ENCODE measurements around the gene SIX4.
"Not testable (repeated sequence)": the region's sequence is repeated elsewhere in the genome, so short reads cannot be mapped to it uniquely, and the experiment has no call there.

SIX4 gene

GRCh38 chr14:60734465-60735242, 10.5 kb upstream of the SIX4 start, which contains the start of gene MNAT1:
MNAT1 (plus strand) TSS chr14:60734761; CDS start chr14:60734863, 102 bp downstream.
- Histone ChIP-seq H3K36me3 (ENCODE audit: insufficient read depth, low read length) (no peaks in the 10 kb centered on the region), H3K9me3 (ENCODE audit: control insufficient read depth, insufficient read depth, low read length) (no peaks in the 10 kb centered on the region), H3K4me1 (ENCODE audit: insufficient read depth, low read length) (no peaks in the 10 kb centered on the region), H3K9ac (ENCODE audit: low read depth, low read length) (peak within 1 kb of the TSS; percentile 79)

DNA sequence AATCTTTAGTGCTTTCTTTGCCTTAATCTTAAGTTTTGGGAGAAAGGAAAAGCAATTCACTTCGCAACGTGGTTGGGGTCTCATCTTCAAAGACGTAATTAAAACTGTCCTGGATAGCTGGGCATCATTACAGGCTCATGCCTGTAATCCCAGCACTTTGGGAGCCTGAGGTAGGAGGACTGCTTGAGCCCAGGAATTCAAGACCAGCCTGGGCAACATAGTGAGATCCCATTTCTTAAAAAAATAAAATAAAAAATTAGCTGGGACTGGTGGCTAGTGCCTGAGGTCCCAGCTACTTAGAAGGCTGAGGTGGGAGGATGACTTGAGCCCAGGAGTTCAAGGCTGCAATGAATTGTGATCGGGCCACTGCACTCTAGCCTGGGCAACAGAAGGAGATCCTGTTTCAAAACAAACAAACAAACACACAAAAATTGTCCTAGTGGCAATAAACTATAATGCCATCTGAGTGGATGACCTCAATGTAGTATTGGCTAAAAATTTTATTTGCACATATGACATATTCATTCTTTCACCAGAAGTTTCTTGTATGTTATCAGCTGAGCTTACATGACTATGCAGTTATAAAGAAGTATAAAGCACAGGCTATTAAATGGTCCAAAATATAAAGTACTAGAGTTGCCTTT, 8.8 kb upstream of the SIX4 start:
- Histone ChIP-seq H3K36me3 (ENCODE audit: insufficient read depth, low read length) (no peaks in the 10 kb centered on the region), H3K9me3 (ENCODE audit: control insufficient read depth, insufficient read depth, low read length) (no peaks in the 10 kb centered on the region), H3K9ac (ENCODE audit: low read depth, low read length) (no peak overlapping the region), H3K4me1 (ENCODE audit: insufficient read depth, low read length) (no peaks in the 10 kb centered on the region)

DNA sequence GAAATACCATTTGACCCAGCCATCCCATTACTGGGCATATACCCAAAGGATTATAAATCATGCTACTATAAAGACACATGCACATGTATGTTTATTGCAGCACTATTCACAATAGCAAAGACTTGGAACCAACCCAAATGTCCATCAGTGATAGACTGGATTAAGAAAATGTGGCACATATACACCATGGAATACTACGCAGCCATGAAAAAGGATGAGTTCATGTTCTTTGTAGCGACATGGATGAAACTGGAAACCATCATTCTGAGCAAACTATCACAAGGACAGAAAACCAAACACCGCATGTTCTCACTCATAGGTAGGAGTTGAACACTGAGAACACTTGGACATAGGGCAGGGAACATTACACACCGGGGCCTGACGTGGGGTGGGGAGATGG, 7.1 kb upstream of the SIX4 start:
- not testable (repeated sequence) for H3K9ac ChIP-seq (ENCODE audit: low read depth, low read length); H3K4me1 ChIP-seq (ENCODE audit: insufficient read depth, low read length); H3K9me3 ChIP-seq (ENCODE audit: control insufficient read depth, insufficient read depth, low read length); H3K36me3 ChIP-seq (ENCODE audit: insufficient read depth, low read length)

DNA sequence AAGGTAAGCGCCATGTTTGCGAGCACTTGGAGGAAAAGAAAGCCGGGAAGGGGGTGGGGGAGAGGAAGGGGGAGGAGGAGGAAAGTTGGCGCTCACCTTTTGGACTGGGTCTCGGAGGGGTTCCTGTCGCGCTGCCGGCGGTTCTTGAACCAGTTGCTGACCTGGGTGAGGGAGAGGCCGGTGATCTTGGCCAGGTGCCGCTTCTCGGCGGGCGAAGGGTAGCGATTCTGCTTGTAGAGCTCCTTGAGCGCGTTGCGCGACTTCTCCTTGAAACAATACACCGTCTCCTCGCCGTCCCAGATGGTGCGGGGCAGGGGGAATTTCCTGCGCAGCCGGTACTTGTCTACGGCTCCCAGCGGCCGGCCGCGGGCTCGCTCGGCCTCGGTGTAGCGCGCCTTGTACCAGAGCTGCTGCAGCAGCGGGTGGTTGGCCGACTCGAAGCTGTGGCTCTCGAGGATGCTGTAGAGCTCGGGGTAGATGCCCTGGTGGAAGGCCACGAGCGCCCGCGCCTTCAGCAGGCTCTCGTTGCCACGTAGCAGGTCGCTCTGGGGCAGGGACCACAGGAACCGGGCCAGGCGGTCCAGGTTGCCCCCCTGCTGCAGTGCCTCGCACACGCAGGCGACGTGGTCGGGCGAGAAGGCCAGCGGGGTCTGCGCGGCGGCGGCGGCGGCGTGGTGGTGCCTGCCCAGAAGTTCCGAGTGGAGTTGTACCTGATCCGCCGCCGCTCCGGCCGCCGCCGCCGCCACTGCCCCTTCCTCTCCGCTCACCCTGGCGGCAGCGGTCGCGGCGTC, 840 bp downstream of the SIX4 start:
- peaks cover 16% of the 10 kb centered on the region for H3K4me1 ChIP-seq (ENCODE audit: insufficient read depth, low read length)

GRCh38 chr14:60722357-60723115, 1.6 kb downstream of the SIX4 start:
- peak overlapping the region; percentile 93 for H3K9ac ChIP-seq (ENCODE audit: low read depth, low read length)
- H3K36me3 ChIP-seq (ENCODE audit: insufficient read depth, low read length): peaks cover 14% of the 10 kb centered on the region; the same call in 1 of the 2 replicates

More for the DNA sequence above, 840 bp downstream of the SIX4 start:
- Histone ChIP-seq H3K9ac (ENCODE audit: low read depth, low read length) (peak overlapping the region; percentile 93), H3K9me3 (ENCODE audit: control insufficient read depth, insufficient read depth, low read length) (no peaks in the 10 kb centered on the region), H3K36me3 (ENCODE audit: insufficient read depth, low read length) (peaks cover 14% of the 10 kb centered on the region; the same call in 1 of the 2 replicates)

GRCh38 chr14:60722107-60722356, 2.1 kb downstream of the SIX4 start:
- peaks cover 14% of the 10 kb centered on the region; the same call in 1 of the 2 replicates for H3K36me3 ChIP-seq (ENCODE audit: insufficient read depth, low read length)
- H3K4me1 ChIP-seq (ENCODE audit: insufficient read depth, low read length): peaks cover 16% of the 10 kb centered on the region
- peak overlapping the region; percentile 93 for H3K9ac ChIP-seq (ENCODE audit: low read depth, low read length)
- H3K9me3 ChIP-seq (ENCODE audit: control insufficient read depth, insufficient read depth, low read length): no peaks in the 10 kb centered on the region

More at GRCh38 chr14:60722357-60723115, 1.6 kb downstream of the SIX4 start:
- H3K9me3 ChIP-seq (ENCODE audit: control insufficient read depth, insufficient read depth, low read length): no peaks in the 10 kb centered on the region
- peaks cover 16% of the 10 kb centered on the region for H3K4me1 ChIP-seq (ENCODE audit: insufficient read depth, low read length)

GRCh38 chr14:60721326-60722106, 2.6 kb downstream of the SIX4 start:
- peaks cover 16% of the 10 kb centered on the region for H3K4me1 ChIP-seq (ENCODE audit: insufficient read depth, low read length)
- H3K9me3 ChIP-seq (ENCODE audit: control insufficient read depth, insufficient read depth, low read length): no peaks in the 10 kb centered on the region
- peak overlapping the region; percentile 93 for H3K9ac ChIP-seq (ENCODE audit: low read depth, low read length)
- H3K36me3 ChIP-seq (ENCODE audit: insufficient read depth, low read length): peaks cover 14% of the 10 kb centered on the region; the same call in 1 of the 2 replicates

DNA sequence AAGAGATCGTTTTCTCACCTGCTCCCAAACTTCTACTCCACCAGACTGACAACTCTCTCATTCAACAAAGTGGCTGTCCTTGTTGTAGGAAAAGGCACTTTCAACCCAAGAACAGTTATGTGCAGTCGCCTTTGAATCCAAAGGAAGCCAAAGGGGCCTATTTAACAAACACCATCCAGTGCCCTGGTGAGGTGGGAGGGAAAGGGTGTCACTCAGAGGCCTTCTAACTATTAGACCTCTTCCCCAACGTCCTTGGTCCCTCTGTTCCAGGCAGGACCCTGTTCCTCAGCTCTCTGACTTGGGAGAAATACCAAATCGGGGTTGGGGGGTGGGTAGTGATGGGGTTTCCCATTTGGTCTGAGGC, 3.2 kb downstream of the SIX4 start:
- H3K9ac ChIP-seq (ENCODE audit: low read depth, low read length): peak overlapping the region; percentile 93
- H3K4me1 ChIP-seq (ENCODE audit: insufficient read depth, low read length): peaks cover 16% of the 10 kb centered on the region
- peaks cover 14% of the 10 kb centered on the region; the same call in 1 of the 2 replicates for H3K36me3 ChIP-seq (ENCODE audit: insufficient read depth, low read length)
- no peaks in the 10 kb centered on the region for H3K9me3 ChIP-seq (ENCODE audit: control insufficient read depth, insufficient read depth, low read length)

DNA sequence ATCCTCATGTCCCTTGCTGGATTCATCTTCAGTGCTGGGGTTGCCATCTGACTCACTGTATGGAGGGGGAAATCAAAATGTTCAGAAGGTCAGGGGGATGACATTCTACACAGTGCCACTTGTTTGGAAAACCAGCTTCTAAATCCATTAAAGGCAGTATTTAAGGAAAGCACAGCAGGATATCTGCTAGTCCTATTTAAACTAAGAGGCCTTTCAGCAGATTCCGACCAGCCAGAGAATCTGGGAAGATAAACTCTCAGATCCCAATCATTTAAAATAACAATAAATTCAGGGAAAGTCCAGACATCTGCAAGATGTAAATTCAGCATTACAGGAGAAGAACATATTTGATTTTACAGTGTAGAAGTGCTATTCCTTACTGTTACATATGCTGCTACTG, 3.8 kb downstream of the SIX4 start:
- Histone ChIP-seq H3K36me3 (ENCODE audit: insufficient read depth, low read length) (peaks cover 14% of the 10 kb centered on the region; the same call in 1 of the 2 replicates), H3K9me3 (ENCODE audit: control insufficient read depth, insufficient read depth, low read length) (no peaks in the 10 kb centered on the region), H3K4me1 (ENCODE audit: insufficient read depth, low read length) (peaks cover 16% of the 10 kb centered on the region), H3K9ac (ENCODE audit: low read depth, low read length) (peak overlapping the region; percentile 93)

- Histone ChIP-seq H3K36me3 (ENCODE audit: insufficient read depth, low read length) (peaks cover 8% of the 10 kb centered on the region; the same call in 1 of the 2 replicates), H3K9ac (ENCODE audit: low read depth, low read length) (no peak overlapping the region), H3K4me1 (ENCODE audit: insufficient read depth, low read length) (peaks cover 7% of the 10 kb centered on the region; the same call in 1 of the 2 replicates), H3K9me3 (ENCODE audit: control insufficient read depth, insufficient read depth, low read length) (no peaks in the 10 kb centered on the region)
Measured at GRCh38 chr14:60713513-60713912, 10.6 kb downstream of the SIX4 start.

- no peaks in the 10 kb centered on the region for H3K9me3 ChIP-seq (ENCODE audit: control insufficient read depth, insufficient read depth, low read length)
- H3K36me3 ChIP-seq (ENCODE audit: insufficient read depth, low read length): peaks cover 6% of the 10 kb centered on the region; the same call in 1 of the 2 replicates
- H3K9ac ChIP-seq (ENCODE audit: low read depth, low read length): no peak overlapping the region
- peaks cover 7% of the 10 kb centered on the region; the same call in 1 of the 2 replicates for H3K4me1 ChIP-seq (ENCODE audit: insufficient read depth, low read length)
Measured at GRCh38 chr14:60710494-60710893, 13.7 kb downstream of the SIX4 start.

- Histone ChIP-seq H3K9me3 (ENCODE audit: control insufficient read depth, insufficient read depth, low read length) (no peaks in the 10 kb centered on the region), H3K4me1 (ENCODE audit: insufficient read depth, low read length) (peaks cover 7% of the 10 kb centered on the region; the same call in 1 of the 2 replicates), H3K36me3 (ENCODE audit: insufficient read depth, low read length) (no peaks in the 10 kb centered on the region), H3K9ac (ENCODE audit: low read depth, low read length) (no peak overlapping the region)
Measured at GRCh38 chr14:60707858-60708257, 16.3 kb downstream of the SIX4 start.

DNA sequence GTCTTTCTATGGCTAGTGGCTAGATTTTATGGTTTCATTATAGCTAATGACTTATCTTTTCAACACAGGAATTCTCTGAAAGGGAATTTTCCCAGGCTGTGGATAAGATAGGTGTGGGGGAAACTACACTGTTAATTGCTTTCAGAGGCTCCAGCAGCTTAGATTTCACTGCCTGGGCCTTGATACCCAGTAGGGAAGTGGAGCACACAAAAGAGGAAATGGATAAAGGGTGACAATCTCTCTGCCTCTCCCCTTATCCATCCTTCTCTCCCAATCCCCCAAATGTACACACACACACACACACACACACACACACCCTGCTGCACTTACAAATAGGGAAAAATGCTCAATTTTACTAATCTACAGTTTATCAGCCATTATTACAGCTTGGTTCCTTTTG, 19.1 kb downstream of the SIX4 start:
- peaks cover 1% of the 10 kb centered on the region; the same call in 1 of the 2 replicates for H3K4me1 ChIP-seq (ENCODE audit: insufficient read depth, low read length)
- H3K36me3 ChIP-seq (ENCODE audit: insufficient read depth, low read length): no peaks in the 10 kb centered on the region
- no peaks in the 10 kb centered on the region for H3K9me3 ChIP-seq (ENCODE audit: control insufficient read depth, insufficient read depth, low read length)
- H3K9ac ChIP-seq (ENCODE audit: low read depth, low read length): no peak overlapping the region
